Endothelial cell of umbilical vein (primary cell): Measurements from ENCODE around the gene GABARAP. TPM values are rescaled to one million over a fixed set of nuclear protein-coding genes. Genes with fewer than 3 reads are reported as not detected.

Source experiments
- BruUV-seq: library from RNA; stranded (reverse); fragments of 400-500 nt; replicated peaks from 2 replicates; lab custom pipeline; 2021; lab: Mats Ljungman, UMichigan
- CTCF ChIA-PET: fragments of 300-600, 350-600 bp; sonication (Branson Sonifier 250); formaldehyde crosslinking; loops from one replicate; lab custom pipeline; 2021; ENCODE audit warnings: antibody characterized with exemption, inconsistent platforms; lab: Charles Lee
- POLR2A ChIA-PET: fragments of 300-600, 350-600 bp; sonication (Branson Sonifier 250); formaldehyde crosslinking; loops from one replicate; lab custom pipeline; 2021; ENCODE audit warnings: antibody characterized with exemption, inconsistent platforms; lab: Charles Lee
- DNase-seq: peaks from one replicate; pipeline ENCODE4 v3.0.0-alpha.2; 2011; ENCODE audit warnings: low read depth, low spot score
- FAIRE-seq: peaks from 2 replicates; lab custom pipeline; 2011; peaks lifted over from hg19 to GRCh38; lab: Jason Lieb, UNC
- H2AFZ ChIP-seq: 2 replicates; pipeline ENCODE4 v1.6.0; 2012; ENCODE audit warnings: low read depth, low read length, control low read depth, inconsistent platforms
- H3K27ac ChIP-seq: 2 replicates; pipeline ENCODE4 v1.5.1; 2011; ENCODE audit warnings: low read depth, mild to moderate bottlenecking, control low read depth, low read length, moderate library complexity; ENCODE audit not compliant: insufficient read depth
- H3K27me3 ChIP-seq, 2 experiments: 2 replicates each; pipeline versions ENCODE4 v1.6.0 to v1.6.1; 2011; ENCODE audit warnings: low read length in 2 of 2, mixed read lengths in 1 of 2; ENCODE audit not compliant: control insufficient read depth in 2 of 2, insufficient read depth in 2 of 2
- H3K36me3 ChIP-seq, 2 experiments: 2 replicates in 1 of 2; 3 replicates in 1 of 2; pipeline ENCODE4 v1.5.1; 2011; ENCODE audit warnings: low read length in 2 of 2, mild to moderate bottlenecking in 1 of 2, moderate library complexity in 1 of 2; ENCODE audit not compliant: control insufficient read depth in 2 of 2, insufficient read depth in 2 of 2; ENCODE audit errors: extremely low read depth in 1 of 2
- H3K4me1 ChIP-seq: 3 replicates; pipeline ENCODE4 v1.5.1; 2011; ENCODE audit warnings: mild to moderate bottlenecking, low read length; ENCODE audit not compliant: control insufficient read depth, insufficient read depth; ENCODE audit errors: extremely low read depth
- H3K4me2 ChIP-seq: 2 replicates; pipeline ENCODE4 v1.6.1; 2011; ENCODE audit warnings: low read length, control low read depth, mixed read lengths; ENCODE audit not compliant: insufficient read depth
- H3K4me3 ChIP-seq, 3 experiments: fragments of 200-600 bp in 1 of 3; sonication (generic), shearing (Covaris generic) in 1 of 3; replicated peaks in 1 of 3; 2 replicates each; pipeline ENCODE4 v1.5.1; 2011 to 2016; ENCODE audit warnings: control low read depth in 3 of 3, low read length in 3 of 3, mild to moderate bottlenecking in 2 of 3, inconsistent platforms in 1 of 3, low read depth in 1 of 3, moderate library complexity in 1 of 3; ENCODE audit not compliant: insufficient read depth in 1 of 3
- H3K79me2 ChIP-seq: 2 replicates; pipeline ENCODE4 v1.6.0; 2012; ENCODE audit warnings: low read length, inconsistent platforms; ENCODE audit not compliant: control insufficient read depth, insufficient read depth
- H3K9ac ChIP-seq: replicated peaks from 2 replicates; pipeline ENCODE3; 2011; ENCODE audit warnings: low read length, control low read depth; ENCODE audit not compliant: insufficient read depth; ENCODE audit errors: extremely low read depth
- H3K9me1 ChIP-seq: replicated peaks from 3 replicates; pipeline ENCODE4 v1.6.0; 2011; ENCODE audit warnings: mild to moderate bottlenecking, low read length; ENCODE audit not compliant: control insufficient read depth, insufficient read depth; ENCODE audit errors: extremely low read depth
- H3K9me3 ChIP-seq: replicated peaks from 2 replicates; pipeline ENCODE4 v1.5.1; 2012; ENCODE audit warnings: low read length, inconsistent platforms; ENCODE audit not compliant: control insufficient read depth, insufficient read depth
- H4K20me1 ChIP-seq: replicated peaks from 2 replicates; pipeline ENCODE3; 2011; ENCODE audit warnings: mild to moderate bottlenecking, low read length; ENCODE audit not compliant: control insufficient read depth, insufficient read depth; ENCODE audit errors: extremely low read depth
- CTCF ChIP-seq, 2 donors: IDR thresholded peaks; 1 replicate in 1 of 2; 2 replicates in 1 of 2; pipeline ENCODE4 v1.5.1; 2011; ENCODE audit warnings: low read length in 2 of 2, mild to moderate bottlenecking in 2 of 2, moderate library complexity in 2 of 2, control low read depth in 1 of 2, inconsistent platforms in 1 of 2, low read depth in 1 of 2; ENCODE audit not compliant: insufficient read depth in 1 of 2; ENCODE audit errors: extremely low read depth in 1 of 2
- EZH2 ChIP-seq: IDR thresholded peaks from 2 replicates; pipeline ENCODE4 v1.6.1; 2012; ENCODE audit warnings: borderline replicate concordance, low read depth, mild to moderate bottlenecking, moderate library complexity, low read length, inconsistent platforms; ENCODE audit not compliant: severe bottlenecking
- FOS ChIP-seq: IDR thresholded peaks from 2 replicates; pipeline ENCODE4 v1.6.1; 2011; ENCODE audit warnings: mild to moderate bottlenecking, low read length, moderate library complexity, borderline replicate concordance; ENCODE audit not compliant: insufficient read depth
- GATA2 ChIP-seq: IDR thresholded peaks from 2 replicates; pipeline ENCODE4 v1.7.0; 2011; ENCODE audit warnings: low read depth, mild to moderate bottlenecking, moderate library complexity, mixed read lengths, low read length; ENCODE audit not compliant: insufficient read length, insufficient read depth
- JUN ChIP-seq: IDR thresholded peaks from 2 replicates; pipeline ENCODE4 v1.6.1; 2011; ENCODE audit warnings: borderline replicate concordance, low read depth; ENCODE audit not compliant: insufficient read length, insufficient read depth
- MAX ChIP-seq: IDR thresholded peaks from 2 replicates; pipeline ENCODE4 v1.6.1; 2011; ENCODE audit not compliant: insufficient read depth, insufficient read length
- MYC ChIP-seq: IDR thresholded peaks from one replicate; pipeline ENCODE4 v1.6.1; 2011; ENCODE audit warnings: mild to moderate bottlenecking, low read depth, low read length
- POLR2A ChIP-seq: IDR thresholded peaks from 2 replicates; pipeline ENCODE4 v1.6.1; 2012; ENCODE audit warnings: low read depth, mild to moderate bottlenecking, control low read depth, low read length
- POLR2AphosphoS5 ChIP-seq: IDR thresholded peaks from 2 replicates; pipeline ENCODE4 v1.6.1; 2012; ENCODE audit warnings: low read depth, mild to moderate bottlenecking, control low read depth, low read length, moderate library complexity; ENCODE audit not compliant: insufficient read depth
- dilution Hi-C: fragments of 300-500 bp; cut with MboI; formaldehyde crosslinking; loops from one replicate; pipeline ENCODE4 v1.15.0; 2019; ENCODE audit warnings: low sequenced_read_pairs; ENCODE audit not compliant: extremely low pct_ligation_motif_present
- intact Hi-C: fragments of 100-400 bp; cut with micrococcal nuclease; formaldehyde crosslinking; loops from one replicate; pipeline ENCODE4 v1.10.0; 2022
- polyA plus RNA-seq, 4 experiments: library from polyadenylated mRNA; depleted of rRNA in 3 of 4; stranded (reverse) in 3 of 4; unstranded in 1 of 4; fragments of >200 nt; gene quantifications; 2 replicates each; pipeline versions ENCODE4 v1.2.1 to v1.2.3, GENCODE V29; 2011 to 2012; ENCODE audit warnings: missing spikeins in 1 of 4
- total RNA-seq: library from RNA; stranded (reverse); gene quantifications from 2 replicates; pipeline ENCODE4 v1.2.3, GENCODE V29; 2021

The GABARAP gene
- total and polyA plus RNA-seq, 2 donors (not counting 3 experiments of a cell fraction or from before 2014, with no cell fraction given) = 401 to 882 TPM

DNA sequence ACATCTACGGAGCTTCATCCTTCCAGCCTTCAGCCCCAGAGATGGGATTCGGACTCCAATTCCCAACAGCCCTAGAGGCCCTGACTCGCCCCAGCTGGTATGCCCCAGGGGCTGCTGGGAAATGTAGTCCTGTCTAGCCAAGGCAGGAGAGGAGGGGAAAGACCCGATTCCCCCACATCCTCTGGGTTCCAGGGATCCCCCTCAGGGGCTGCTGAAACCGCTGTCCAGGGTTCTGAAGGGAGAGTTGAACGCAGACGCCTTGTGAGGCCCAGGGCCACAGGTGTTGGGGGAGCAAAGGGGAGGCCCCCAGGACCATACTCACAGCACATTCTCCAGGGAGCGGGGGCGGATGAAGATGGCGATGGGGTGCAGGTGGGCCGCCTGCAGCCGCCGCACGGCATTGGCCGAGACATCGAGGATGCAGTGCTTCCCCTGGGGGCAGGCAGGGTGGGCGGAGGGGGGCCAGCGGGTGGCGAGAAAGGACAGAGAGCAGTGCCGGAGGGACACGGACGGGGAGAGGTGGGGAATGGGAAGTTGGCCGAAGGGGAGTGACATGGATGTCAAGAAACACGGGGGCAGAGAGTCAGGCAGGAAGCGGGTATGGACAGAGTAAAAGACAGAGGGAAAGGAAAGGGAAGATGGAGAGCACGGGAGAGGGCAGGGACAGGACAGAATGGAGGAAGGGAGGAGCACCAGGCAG is 50.5 kb downstream of the GABARAP start:
- H2AFZ ChIP-seq = no peak overlapping the region
- intact Hi-C loops = no loop called here
- DNase-seq (no peak), FAIRE-seq (no peak)
- no peak overlapping the region for H3K9ac ChIP-seq
- TF ChIP-seq POLR2A (no peak), FOS (peak; percentile 42), EZH2 (no peak)
- no peak overlapping the region for H3K4me2 ChIP-seq
- H3K9me3 ChIP-seq = no peaks in the 10 kb centered on the region
- no peaks in the 10 kb centered on the region for H3K4me1 ChIP-seq
- dilution Hi-C loops = no loop called here
- H3K9me1 ChIP-seq = no peaks in the 10 kb centered on the region
- no peaks in the 10 kb centered on the region for H3K79me2 ChIP-seq
- H3K4me3 ChIP-seq = no peak overlapping the region
- H3K27me3 ChIP-seq = no peaks in the 10 kb centered on the region
- H3K36me3 ChIP-seq = peaks cover 2 to 30% of the 10 kb centered on the region in 2 experiments
- ChIA-PET POLR2A (no interaction called here), CTCF (no interaction called here)
- H4K20me1 ChIP-seq = no peaks in the 10 kb centered on the region
- BruUV-seq = no TSS peak
- H3K27ac ChIP-seq = no peak overlapping the region

DNA sequence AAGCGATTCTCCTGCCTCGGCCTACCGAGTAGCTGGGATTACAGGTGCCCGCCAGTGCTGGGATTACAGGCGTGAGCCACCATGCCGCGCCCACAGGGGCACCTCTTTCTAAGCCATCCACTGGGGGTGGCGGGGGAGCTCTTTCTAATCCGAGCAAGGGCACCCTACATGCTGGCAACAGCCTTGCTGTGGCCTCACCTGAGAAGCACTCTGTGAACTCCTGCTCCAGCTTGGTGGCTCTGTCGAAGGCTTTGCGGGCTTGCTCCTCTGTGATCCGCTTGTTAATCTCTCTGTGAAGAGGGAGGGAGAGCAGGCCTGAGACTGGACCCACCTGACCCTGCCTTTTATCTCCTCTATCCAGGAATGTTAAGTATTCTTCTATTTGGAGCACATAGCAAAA is 51.2 kb downstream of the GABARAP start:
- Histone ChIP-seq H3K9me1 (no peaks in the 10 kb centered on the region), H4K20me1 (no peaks in the 10 kb centered on the region), H3K9ac (no peak overlapping the region), H3K27ac (no peak overlapping the region), H2AFZ (no peak overlapping the region), H3K4me1 (no peaks in the 10 kb centered on the region), H3K4me3 (no peak overlapping the region), H3K36me3 (peaks cover 0 to 24% of the 10 kb centered on the region in 2 experiments), H3K4me2 (no peak overlapping the region), H3K9me3 (no peaks in the 10 kb centered on the region), H3K79me2 (no peaks in the 10 kb centered on the region), H3K27me3 (no peaks in the 10 kb centered on the region)
- no TSS peak for BruUV-seq
- TF ChIP-seq POLR2A (no peak), MYC (no peak), FOS (no peak), CTCF (IDR thresholded peaks at IDR 0.05; ENCODE audit: extremely low read depth in 1 of 2, insufficient read depth in 1 of 2, low read depth in 1 of 2, low read length in 2 of 2) (no peak), MAX (no peak), JUN (no peak), GATA2 (no peak), POLR2AphosphoS5 (no peak)
- intact Hi-C loops (no loop called here), dilution Hi-C loops (no loop called here)
- ChIA-PET POLR2A (no interaction called here), CTCF (interaction anchor here (0.7 kb wide), 1 partner anchor 370 kb away, joined by 3 read pairs; no protein-coding TSS in a partner anchor)
- DNase-seq = no peak
- no peak for FAIRE-seq
